ENCODE measurements around the gene TMCC1.

TMCC1 gene

DNA sequence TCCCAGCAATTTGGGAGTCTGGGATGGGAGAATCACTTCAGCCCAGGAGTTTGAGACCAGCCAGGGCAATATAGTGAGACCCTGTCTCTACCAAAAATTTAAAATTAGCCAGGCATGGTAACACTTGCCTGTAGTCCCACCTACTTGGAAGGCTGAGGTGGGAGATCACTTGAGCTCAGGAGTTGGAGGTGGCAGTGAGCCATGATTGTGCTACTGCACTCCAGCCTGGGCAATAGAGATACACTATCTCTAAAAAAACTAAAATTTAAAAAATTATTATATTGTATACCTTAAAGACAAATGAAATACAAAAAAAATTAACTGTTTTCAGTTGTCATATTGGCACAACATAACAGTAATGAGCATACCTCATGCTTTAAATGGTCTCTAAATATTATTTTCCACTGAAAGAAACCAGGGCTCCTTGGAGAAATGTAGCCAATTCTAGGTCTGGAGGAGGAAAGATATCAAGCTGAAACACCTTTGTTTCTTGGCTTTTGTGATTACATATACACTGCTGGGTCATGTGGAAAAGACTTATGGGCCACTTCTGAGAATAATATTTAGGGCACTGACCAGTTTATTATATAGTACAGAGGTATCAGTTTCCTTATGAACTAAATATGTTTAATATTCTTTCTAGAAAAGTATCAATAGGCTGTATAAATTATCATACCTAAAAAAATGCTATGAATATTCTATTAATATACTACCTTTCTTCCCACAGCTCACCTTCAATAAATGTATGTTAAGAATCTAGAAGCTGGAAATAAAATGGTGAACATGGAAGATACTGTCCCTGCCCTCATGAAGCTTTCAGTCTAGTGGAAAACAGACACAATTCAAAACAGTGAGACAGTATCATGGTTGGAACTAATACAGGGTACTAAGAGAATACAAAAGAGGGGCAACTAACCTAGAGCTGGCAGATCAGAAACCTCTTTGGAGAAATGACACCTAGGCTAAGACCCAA lies 119.5 kb downstream of the TMCC1 start (continued):
- TF ChIP-seq, protein P1, sequence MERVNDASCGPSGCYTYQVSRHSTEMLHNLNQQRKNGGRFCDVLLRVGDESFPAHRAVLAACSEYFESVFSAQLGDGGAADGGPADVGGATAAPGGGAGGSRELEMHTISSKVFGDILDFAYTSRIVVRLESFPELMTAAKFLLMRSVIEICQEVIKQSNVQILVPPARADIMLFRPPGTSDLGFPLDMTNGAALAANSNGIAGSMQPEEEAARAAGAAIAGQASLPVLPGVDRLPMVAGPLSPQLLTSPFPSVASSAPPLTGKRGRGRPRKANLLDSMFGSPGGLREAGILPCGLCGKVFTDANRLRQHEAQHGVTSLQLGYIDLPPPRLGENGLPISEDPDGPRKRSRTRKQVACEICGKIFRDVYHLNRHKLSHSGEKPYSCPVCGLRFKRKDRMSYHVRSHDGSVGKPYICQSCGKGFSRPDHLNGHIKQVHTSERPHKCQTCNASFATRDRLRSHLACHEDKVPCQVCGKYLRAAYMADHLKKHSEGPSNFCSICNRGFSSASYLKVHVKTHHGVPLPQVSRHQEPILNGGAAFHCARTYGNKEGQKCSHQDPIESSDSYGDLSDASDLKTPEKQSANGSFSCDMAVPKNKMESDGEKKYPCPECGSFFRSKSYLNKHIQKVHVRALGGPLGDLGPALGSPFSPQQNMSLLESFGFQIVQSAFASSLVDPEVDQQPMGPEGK (CRISPR knock-in tag; IDR thresholded peaks at IDR 0.05; ENCODE audit: borderline replicate concordance) = no peak
- TF ChIP-seq GLIS3 (CRISPR knock-in tag; IDR thresholded peaks at IDR 0.05) (no peak), ZNF70 (CRISPR knock-in tag; IDR thresholded peaks at IDR 0.05) (no peak), CSDC2 (CRISPR knock-in tag; IDR thresholded peaks at IDR 0.05) (no peak), TCF4 (CRISPR knock-in tag; IDR thresholded peaks at IDR 0.05; ENCODE audit: borderline replicate concordance) (no peak), ZNF565 (CRISPR knock-in tag; conservative IDR thresholded peaks at IDR 0.05; ENCODE audit: low read depth) (no peak)
- TF ChIP-seq, protein P2, sequence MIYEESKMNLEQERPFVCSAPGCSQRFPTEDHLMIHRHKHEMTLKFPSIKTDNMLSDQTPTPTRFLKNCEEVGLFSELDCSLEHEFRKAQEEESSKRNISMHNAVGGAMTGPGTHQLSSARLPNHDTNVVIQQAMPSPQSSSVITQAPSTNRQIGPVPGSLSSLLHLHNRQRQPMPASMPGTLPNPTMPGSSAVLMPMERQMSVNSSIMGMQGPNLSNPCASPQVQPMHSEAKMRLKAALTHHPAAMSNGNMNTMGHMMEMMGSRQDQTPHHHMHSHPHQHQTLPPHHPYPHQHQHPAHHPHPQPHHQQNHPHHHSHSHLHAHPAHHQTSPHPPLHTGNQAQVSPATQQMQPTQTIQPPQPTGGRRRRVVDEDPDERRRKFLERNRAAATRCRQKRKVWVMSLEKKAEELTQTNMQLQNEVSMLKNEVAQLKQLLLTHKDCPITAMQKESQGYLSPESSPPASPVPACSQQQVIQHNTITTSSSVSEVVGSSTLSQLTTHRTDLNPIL (CRISPR knock-in tag; IDR thresholded peaks at IDR 0.05; ENCODE audit: low read depth) = no peak

DNA sequence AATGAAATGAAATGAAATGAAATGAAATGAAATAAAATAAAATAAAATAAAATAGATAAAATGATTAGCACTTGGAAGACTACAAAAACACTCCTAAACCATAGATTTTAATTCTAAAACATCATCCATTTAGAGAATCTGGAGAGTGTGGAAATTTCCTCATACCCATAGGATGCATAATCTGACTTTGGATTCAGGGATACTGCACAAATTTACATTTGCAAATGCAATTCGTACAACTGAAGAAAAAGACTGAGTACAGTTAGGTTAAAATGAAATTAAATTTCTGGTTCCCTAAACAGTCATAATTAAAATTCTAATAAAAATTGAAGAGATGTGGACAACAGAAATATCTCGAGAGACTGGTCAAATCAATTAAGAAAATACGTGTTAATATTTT lies 122.9 kb downstream of the TMCC1 start:
- TF ChIP-seq, protein P2 (CRISPR knock-in tag; IDR thresholded peaks at IDR 0.05; ENCODE audit: low read depth) = no peak
- TF ChIP-seq ZFP3 (CRISPR knock-in tag; IDR thresholded peaks at IDR 0.05) = no peak
- TF ChIP-seq, protein P3, sequence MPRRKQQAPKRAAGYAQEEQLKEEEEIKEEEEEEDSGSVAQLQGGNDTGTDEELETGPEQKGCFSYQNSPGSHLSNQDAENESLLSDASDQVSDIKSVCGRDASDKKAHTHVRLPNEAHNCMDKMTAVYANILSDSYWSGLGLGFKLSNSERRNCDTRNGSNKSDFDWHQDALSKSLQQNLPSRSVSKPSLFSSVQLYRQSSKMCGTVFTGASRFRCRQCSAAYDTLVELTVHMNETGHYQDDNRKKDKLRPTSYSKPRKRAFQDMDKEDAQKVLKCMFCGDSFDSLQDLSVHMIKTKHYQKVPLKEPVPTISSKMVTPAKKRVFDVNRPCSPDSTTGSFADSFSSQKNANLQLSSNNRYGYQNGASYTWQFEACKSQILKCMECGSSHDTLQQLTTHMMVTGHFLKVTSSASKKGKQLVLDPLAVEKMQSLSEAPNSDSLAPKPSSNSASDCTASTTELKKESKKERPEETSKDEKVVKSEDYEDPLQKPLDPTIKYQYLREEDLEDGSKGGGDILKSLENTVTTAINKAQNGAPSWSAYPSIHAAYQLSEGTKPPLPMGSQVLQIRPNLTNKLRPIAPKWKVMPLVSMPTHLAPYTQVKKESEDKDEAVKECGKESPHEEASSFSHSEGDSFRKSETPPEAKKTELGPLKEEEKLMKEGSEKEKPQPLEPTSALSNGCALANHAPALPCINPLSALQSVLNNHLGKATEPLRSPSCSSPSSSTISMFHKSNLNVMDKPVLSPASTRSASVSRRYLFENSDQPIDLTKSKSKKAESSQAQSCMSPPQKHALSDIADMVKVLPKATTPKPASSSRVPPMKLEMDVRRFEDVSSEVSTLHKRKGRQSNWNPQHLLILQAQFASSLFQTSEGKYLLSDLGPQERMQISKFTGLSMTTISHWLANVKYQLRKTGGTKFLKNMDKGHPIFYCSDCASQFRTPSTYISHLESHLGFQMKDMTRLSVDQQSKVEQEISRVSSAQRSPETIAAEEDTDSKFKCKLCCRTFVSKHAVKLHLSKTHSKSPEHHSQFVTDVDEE (CRISPR knock-in tag; IDR thresholded peaks at IDR 0.05) = no peak
- TF ChIP-seq, protein P4, sequence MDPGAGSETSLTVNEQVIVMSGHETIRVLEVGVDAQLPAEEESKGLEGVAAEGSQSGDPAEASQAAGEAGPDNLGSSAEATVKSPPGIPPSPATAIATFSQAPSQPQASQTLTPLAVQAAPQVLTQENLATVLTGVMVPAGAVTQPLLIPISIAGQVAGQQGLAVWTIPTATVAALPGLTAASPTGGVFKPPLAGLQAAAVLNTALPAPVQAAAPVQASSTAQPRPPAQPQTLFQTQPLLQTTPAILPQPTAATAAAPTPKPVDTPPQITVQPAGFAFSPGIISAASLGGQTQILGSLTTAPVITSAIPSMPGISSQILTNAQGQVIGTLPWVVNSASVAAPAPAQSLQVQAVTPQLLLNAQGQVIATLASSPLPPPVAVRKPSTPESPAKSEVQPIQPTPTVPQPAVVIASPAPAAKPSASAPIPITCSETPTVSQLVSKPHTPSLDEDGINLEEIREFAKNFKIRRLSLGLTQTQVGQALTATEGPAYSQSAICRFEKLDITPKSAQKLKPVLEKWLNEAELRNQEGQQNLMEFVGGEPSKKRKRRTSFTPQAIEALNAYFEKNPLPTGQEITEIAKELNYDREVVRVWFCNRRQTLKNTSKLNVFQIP (CRISPR knock-in tag; IDR thresholded peaks at IDR 0.05; ENCODE audit: borderline replicate concordance, low read depth) = no peak
- no peak for TF ChIP-seq PPARA (CRISPR knock-in tag; IDR thresholded peaks at IDR 0.05; ENCODE audit: borderline replicate concordance)
- no peak for TF ChIP-seq SNAI2 (CRISPR knock-in tag; IDR thresholded peaks at IDR 0.05)
- no peak for TF ChIP-seq ZNF565 (CRISPR knock-in tag; conservative IDR thresholded peaks at IDR 0.05; ENCODE audit: low read depth)
- no peak for TF ChIP-seq ZNF70 (CRISPR knock-in tag; IDR thresholded peaks at IDR 0.05)
- TF ChIP-seq RARB (CRISPR knock-in tag; IDR thresholded peaks at IDR 0.05) = no peak
- no peak for TF ChIP-seq GLIS3 (CRISPR knock-in tag; IDR thresholded peaks at IDR 0.05)
- no peak for TF ChIP-seq ISL1 (CRISPR knock-in tag; IDR thresholded peaks at IDR 0.05)
- no peak for TF ChIP-seq ZFP30 (CRISPR knock-in tag; IDR thresholded peaks at IDR 0.05)
- TF ChIP-seq, protein P5, sequence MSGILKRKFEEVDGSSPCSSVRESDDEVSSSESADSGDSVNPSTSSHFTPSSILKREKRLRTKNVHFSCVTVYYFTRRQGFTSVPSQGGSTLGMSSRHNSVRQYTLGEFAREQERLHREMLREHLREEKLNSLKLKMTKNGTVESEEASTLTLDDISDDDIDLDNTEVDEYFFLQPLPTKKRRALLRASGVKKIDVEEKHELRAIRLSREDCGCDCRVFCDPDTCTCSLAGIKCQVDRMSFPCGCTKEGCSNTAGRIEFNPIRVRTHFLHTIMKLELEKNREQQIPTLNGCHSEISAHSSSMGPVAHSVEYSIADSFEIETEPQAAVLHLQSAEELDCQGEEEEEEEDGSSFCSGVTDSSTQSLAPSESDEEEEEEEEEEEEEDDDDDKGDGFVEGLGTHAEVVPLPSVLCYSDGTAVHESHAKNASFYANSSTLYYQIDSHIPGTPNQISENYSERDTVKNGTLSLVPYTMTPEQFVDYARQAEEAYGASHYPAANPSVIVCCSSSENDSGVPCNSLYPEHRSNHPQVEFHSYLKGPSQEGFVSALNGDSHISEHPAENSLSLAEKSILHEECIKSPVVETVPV (CRISPR knock-in tag; IDR thresholded peaks at IDR 0.05) = no peak
- TF ChIP-seq TOX (CRISPR knock-in tag; IDR thresholded peaks at IDR 0.05; ENCODE audit: borderline replicate concordance) = no peak
- TF ChIP-seq, protein P1 (CRISPR knock-in tag; IDR thresholded peaks at IDR 0.05; ENCODE audit: borderline replicate concordance) = no peak
- no peak for TF ChIP-seq ESRRG (CRISPR knock-in tag; IDR thresholded peaks at IDR 0.05)
- no peak for TF ChIP-seq OSR1 (CRISPR knock-in tag; IDR thresholded peaks at IDR 0.05)
- ATAC-seq = no peak
